Immature natural killer cell (primary cell): ENCODE measurements around the gene RCSD1. TPM values are rescaled to one million over a fixed set of nuclear protein-coding genes. Genes with fewer than 3 reads are reported as not detected.

Experiments
- DNase-seq, 3 donors: peaks; one replicate each; pipeline ENCODE4 v3.0.0; 2022; ENCODE audit warnings: mixed read lengths in 1 of 3
- H3K27ac Mint-ChIP-seq, 6 donors: one replicate each; pipeline ENCODE4 v1.8.0; 2020; ENCODE audit warnings: mixed read lengths in 6 of 6, mild to moderate bottlenecking in 5 of 6, inconsistent platforms in 4 of 6, moderate library complexity in 3 of 6
- H3K27me3 Mint-ChIP-seq, 3 donors: one replicate each; pipeline ENCODE4 v1.8.0; 2020 to 2021; ENCODE audit warnings: low read depth in 3 of 3, mild to moderate bottlenecking in 3 of 3, mixed read lengths in 3 of 3, moderate library complexity in 3 of 3, inconsistent platforms in 1 of 3
- H3K36me3 Mint-ChIP-seq, 3 donors: one replicate each; pipeline ENCODE4 v1.8.0; 2020; ENCODE audit warnings: mixed read lengths in 3 of 3, inconsistent platforms in 2 of 3, mild to moderate bottlenecking in 2 of 3
- H3K4me1 Mint-ChIP-seq, 2 donors: one replicate each; pipeline ENCODE4 v1.8.0; 2020; ENCODE audit warnings: inconsistent platforms in 2 of 2, mild to moderate bottlenecking in 2 of 2, mixed read lengths in 2 of 2, moderate library complexity in 1 of 2
- H3K4me3 Mint-ChIP-seq, 5 donors: one replicate each; pipeline ENCODE4 v1.8.0; 2020; ENCODE audit warnings: mild to moderate bottlenecking in 5 of 5, mixed read lengths in 5 of 5, inconsistent platforms in 3 of 5, moderate library complexity in 3 of 5
- H3K9me3 Mint-ChIP-seq, 6 donors: one replicate each; pipeline ENCODE4 v1.8.0; 2020; ENCODE audit warnings: mild to moderate bottlenecking in 6 of 6, mixed read lengths in 6 of 6, inconsistent platforms in 4 of 6, moderate library complexity in 3 of 6
- polyA plus RNA-seq, 3 donors: library from polyadenylated mRNA; unstranded; fragments of 300-500 nt; fragmentation: Illumina TruSeq; gene quantifications; one replicate each; pipeline ENCODE4 v1.2.3, GENCODE V29; 2021

The RCSD1 gene
- polyA plus RNA-seq, 3 donors from 2014 or later: 96.2 to 179 (median 129) TPM

DNA sequence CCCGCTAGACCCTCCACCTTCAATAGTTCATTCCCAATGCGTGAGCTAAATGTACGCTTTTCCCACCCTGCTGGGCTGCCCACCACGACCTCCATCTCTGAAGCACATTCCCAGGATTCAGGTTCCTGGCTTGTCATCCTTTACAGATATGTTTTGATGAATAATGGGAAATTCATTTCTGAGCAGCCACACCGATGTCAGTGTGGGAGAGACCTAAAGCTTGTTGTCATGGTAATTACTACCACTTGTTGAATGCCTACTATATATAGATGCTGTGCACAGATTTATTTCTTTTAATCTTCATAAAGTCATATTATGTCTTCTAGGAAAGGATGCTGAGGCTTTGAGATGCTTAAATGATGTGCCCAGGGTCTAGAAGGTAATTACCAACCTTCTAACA is 8.0 kb downstream of the RCSD1 start:
- H3K27me3 Mint-ChIP-seq: peaks cover 0 to 3% (median 2%) of the 10 kb centered on the region in 3 donors
- peak overlapping the region; percentile 79 to 93 (median 90) for H3K27ac Mint-ChIP-seq
- no peaks in the 10 kb centered on the region for H3K9me3 Mint-ChIP-seq
- peak overlapping the region; percentile 64 to 83 (median 73) for H3K4me3 Mint-ChIP-seq
- H3K36me3 Mint-ChIP-seq: peaks cover 20 to 23% (median 22%) of the 10 kb centered on the region in 3 donors
- H3K4me1 Mint-ChIP-seq: peaks cover 95 to 100% of the 10 kb centered on the region in 2 donors
- DNase-seq: no peak

DNA sequence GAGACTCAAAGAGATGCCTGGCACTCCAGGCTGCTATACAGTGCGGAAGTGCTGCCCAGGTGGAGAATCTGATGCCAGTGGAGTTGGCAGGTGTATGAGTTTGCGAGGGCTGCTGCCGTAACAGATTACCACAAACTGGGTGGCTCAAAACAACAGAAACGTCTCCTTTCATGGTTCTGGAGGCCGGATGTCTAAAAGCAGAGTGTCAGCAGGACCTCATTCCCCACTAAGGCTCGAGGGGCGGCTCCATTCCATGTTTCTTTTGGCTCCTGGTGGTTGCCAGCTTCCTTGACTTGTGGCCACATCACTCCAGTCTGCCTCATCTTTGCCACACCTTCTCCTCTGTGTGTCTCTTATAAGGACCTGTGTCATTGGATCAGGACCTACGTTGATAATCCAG is 10.0 kb downstream of the RCSD1 start:
- Mint-ChIP-seq H3K9me3 (no peaks in the 10 kb centered on the region), H3K27ac (peak overlapping the region; percentile 18 to 92 (median 52)), H3K36me3 (peaks cover 6 to 17% (median 10%) of the 10 kb centered on the region in 3 donors), H3K27me3 (peaks cover 0 to 3% (median 2%) of the 10 kb centered on the region in 3 donors), H3K4me1 (peaks cover 95 to 100% of the 10 kb centered on the region in 2 donors), H3K4me3 (peak overlapping the region in 3 of 5 donors; percentile 1 to 10 (median 10))
- no peak for DNase-seq

DNA sequence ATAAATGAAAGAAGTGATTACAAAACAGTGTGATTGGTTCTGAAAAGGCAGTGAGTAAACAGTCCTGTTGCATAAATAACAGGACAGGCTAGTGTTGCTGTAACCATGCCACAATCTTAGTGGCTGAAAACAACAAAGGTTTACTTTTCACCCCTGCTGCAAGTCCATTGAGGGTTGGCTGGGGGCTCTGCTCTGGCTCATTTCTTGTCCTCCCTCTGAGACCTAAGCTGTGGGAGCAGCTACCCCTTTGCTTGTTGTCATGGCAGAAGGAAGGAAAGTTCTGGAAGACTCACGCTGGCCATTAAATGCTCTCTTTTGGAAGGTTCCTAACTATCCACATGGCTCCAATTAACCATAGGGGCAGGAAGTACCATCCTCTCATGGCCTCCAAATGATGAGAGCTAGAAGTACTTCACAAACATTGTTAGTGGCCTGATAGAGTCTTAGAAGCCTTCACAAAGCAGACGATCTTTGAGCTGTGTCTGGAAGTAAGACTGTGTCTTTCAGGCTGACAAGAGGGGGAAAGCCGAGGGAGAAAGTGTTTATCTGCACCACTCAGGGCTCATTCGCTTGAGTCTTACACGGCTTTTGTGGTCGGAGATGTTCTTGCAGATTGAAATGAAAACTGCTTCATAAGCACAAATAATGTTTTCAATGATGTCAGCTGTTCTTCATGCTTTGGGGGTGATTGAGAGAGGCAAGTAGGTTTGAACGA is 11.9 kb downstream of the RCSD1 start:
- Mint-ChIP-seq H3K27me3 (peaks cover 0 to 5% (median 2%) of the 10 kb centered on the region in 3 donors), H3K4me1 (peaks cover 92 to 97% of the 10 kb centered on the region in 2 donors), H3K27ac (peak overlapping the region; percentile 75 to 92 (median 80)), H3K9me3 (no peaks in the 10 kb centered on the region), H3K4me3 (peak overlapping the region; percentile 41 to 69 (median 58)), H3K36me3 (peaks cover 6 to 26% (median 14%) of the 10 kb centered on the region in 3 donors)
- DNase-seq: peak in 2 of 3 donors; percentile 22 to 60

DNA sequence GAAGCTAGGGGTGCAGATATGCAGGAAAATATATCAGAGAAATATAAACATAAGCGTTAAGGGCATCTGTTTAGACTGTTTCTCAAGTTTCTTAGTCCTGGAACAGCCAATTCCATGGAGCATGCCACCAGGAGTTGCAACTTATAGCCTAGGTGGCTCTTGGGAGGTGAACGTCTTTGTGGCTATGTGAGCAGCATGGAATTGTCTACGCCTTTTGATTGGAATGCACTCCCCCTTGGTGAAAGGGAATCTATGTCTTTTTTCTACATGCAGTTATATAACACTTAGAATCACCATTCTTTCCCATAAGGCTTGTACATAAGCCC is 12.4 kb downstream of the RCSD1 start:
- Mint-ChIP-seq H3K27ac (peak overlapping the region; percentile 75 to 92 (median 80)), H3K36me3 (peaks cover 6 to 26% (median 14%) of the 10 kb centered on the region in 3 donors), H3K9me3 (no peaks in the 10 kb centered on the region), H3K4me1 (peaks cover 89 to 92% of the 10 kb centered on the region in 2 donors), H3K27me3 (peaks cover 0 to 5% (median 2%) of the 10 kb centered on the region in 3 donors), H3K4me3 (peak overlapping the region; percentile 41 to 69 (median 58))
- no peak for DNase-seq

DNA sequence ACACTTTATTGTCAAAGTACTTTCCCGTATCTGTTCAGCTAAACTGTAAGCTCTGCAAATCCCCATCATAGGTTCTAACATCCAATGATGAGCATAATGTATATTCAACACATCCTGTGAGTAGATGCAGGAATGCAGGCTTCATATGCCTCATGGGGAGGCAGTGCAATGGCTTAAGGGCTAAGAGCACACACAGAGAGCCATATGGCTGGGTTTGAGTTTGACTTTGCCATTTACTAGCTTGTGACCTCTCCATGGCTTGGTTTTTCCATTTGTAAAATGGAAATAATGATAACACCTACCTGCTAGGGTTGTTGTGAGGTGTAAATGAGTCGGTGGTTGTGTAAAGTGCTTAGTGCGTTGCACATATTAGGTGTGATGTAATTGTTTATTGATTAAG is 13.4 kb downstream of the RCSD1 start:
- Mint-ChIP-seq H3K27me3 (peaks cover 0 to 2% (median 0%) of the 10 kb centered on the region in 3 donors), H3K27ac (peak overlapping the region; percentile 22 to 92 (median 68)), H3K9me3 (no peaks in the 10 kb centered on the region), H3K36me3 (peaks cover 6 to 26% (median 14%) of the 10 kb centered on the region in 3 donors), H3K4me1 (peaks cover 82 to 85% of the 10 kb centered on the region in 2 donors), H3K4me3 (peak overlapping the region in 4 of 5 donors; percentile 13 to 42 (median 24))
- no peak for DNase-seq

DNA sequence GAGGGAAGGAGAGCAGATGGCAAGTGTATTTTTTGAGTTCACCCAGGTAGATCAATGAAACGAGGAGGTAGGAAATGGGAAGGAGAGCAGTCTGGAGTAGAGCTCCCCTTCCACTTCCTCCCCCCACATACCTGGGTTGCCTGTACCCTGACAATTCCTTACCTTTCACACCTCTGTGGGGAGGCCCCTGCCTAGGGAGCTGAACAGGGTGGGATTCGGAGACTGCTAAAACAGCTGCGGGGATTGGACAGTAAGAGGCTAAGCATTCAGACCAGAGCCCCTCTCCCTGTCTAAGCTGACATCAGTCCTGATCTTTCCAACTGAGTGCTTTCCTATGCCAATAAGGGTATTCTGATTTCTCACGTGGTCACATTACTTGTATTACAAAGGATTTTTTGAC is 14.5 kb downstream of the RCSD1 start:
- H3K9me3 Mint-ChIP-seq: no peaks in the 10 kb centered on the region

DNA sequence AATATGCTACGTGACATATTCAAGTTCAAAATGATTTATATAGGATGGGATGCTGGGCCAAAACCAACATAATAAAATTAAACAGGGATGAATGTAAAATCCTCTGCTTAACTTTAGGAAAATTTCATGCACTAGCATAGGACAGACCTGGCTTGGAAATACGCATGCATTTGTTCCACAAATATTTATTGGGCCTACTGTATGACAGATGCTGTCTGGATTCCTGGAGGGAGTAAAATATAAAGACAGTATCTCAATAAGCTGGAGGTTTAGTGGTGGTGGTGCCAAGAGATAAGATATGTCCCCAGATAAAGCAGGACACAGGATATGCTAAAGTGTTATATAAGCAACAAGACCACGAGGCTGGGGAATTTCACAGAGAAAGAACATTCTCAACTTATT is 15.1 kb downstream of the RCSD1 start:
- H3K9me3 Mint-ChIP-seq: no peaks in the 10 kb centered on the region
- H3K27ac Mint-ChIP-seq: peak overlapping the region; percentile 75 to 92 (median 81)
- H3K4me1 Mint-ChIP-seq: peaks cover 65 to 90% of the 10 kb centered on the region in 2 donors
- H3K4me3 Mint-ChIP-seq: peak overlapping the region in 4 of 5 donors; percentile 8 to 56 (median 40)
- peaks cover 0 to 5% (median 2%) of the 10 kb centered on the region in 3 donors for H3K27me3 Mint-ChIP-seq
- no peak for DNase-seq
- H3K36me3 Mint-ChIP-seq: peaks cover 6 to 26% (median 14%) of the 10 kb centered on the region in 3 donors

More for the DNA sequence above, 14.5 kb downstream of the RCSD1 start:
- peaks cover 6 to 26% (median 14%) of the 10 kb centered on the region in 3 donors for H3K36me3 Mint-ChIP-seq
- H3K27ac Mint-ChIP-seq: peak overlapping the region; percentile 18 to 92 (median 78)
- H3K4me3 Mint-ChIP-seq: peak overlapping the region in 1 of 5 donors; percentile 56
- DNase-seq: no peak
- H3K4me1 Mint-ChIP-seq: peaks cover 71 to 86% of the 10 kb centered on the region in 2 donors
- peaks cover 0 to 4% (median 2%) of the 10 kb centered on the region in 3 donors for H3K27me3 Mint-ChIP-seq

DNA sequence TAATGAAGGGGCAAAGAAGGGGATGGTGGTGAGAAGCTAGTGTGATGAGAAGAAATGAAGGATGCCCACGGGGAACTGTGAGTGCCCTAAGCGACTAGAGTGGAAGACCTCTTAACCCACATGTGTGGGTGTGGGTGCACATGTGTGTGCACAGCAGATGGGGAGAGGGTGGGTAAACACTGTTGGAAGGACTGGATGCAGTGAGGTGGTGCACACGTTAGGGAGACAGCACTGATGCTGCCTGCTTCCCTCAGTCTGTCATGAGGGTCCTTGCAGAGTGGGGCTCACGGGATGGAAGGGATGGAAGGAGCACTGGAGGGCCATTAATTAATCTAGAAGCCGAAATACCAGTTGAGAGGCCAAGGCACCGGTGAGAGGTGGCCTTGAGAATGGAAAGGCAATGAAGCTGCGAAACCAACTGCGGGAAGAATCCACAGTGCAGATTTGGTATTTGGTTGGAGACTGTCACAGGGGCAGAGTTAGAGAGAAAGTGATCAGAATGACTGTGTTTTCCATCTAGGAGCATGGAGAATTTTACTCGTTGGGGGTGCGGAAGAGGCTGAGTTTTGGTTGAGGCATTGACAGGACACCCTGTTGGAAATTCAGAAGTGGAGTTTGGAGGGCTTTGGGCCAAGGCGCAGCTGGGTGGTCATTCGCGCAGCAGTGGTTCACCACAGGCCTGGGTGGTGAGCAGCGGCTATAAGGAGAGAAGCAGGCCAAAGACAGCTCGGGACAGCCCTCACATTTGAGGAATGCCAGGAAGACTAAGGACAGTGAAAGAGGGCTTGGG is 15.8 kb downstream of the RCSD1 start:
- peak overlapping the region; percentile 8 to 56 (median 28) for H3K4me3 Mint-ChIP-seq
- H3K4me1 Mint-ChIP-seq: peaks cover 59 to 90% of the 10 kb centered on the region in 2 donors
- H3K36me3 Mint-ChIP-seq: peaks cover 6 to 22% (median 14%) of the 10 kb centered on the region in 3 donors
- H3K9me3 Mint-ChIP-seq: no peaks in the 10 kb centered on the region
- H3K27me3 Mint-ChIP-seq: peaks cover 0 to 5% (median 2%) of the 10 kb centered on the region in 3 donors
- no peak for DNase-seq
- H3K27ac Mint-ChIP-seq: peak overlapping the region; percentile 75 to 92 (median 81)

DNA sequence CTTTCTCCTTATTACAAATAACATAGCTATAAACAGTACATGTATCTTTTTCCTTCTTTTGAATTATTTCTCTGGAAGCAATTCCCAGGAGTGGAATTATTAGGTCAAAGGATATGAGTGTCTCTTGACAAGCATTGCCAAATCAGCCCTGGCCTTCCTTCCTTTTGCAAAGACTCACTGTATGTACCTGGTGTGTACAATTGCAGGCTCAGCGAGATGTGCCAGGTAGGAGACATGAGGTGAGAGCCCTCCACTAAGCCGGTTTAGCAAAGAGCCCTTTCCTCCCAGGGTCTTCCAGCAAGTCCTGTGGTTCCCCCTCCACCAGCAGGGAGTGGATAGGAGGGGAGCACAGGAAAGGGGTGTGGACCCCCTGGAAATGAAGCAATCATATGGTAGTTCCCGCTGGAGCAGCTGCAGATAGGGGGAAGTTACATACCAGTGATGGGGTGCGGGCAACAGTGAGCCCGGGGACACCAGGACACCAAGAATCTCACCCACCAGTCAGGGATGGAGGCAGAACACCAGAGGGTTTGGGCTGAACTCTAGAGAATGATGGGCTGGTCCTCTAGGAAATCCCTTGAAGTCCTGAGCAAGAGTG is 18.3 kb downstream of the RCSD1 start:
- peak overlapping the region; percentile 92 to 98 (median 96) for H3K27ac Mint-ChIP-seq
- peaks cover 0 to 12% (median 4%) of the 10 kb centered on the region in 3 donors for H3K36me3 Mint-ChIP-seq
- H3K27me3 Mint-ChIP-seq: peaks cover 0 to 5% (median 2%) of the 10 kb centered on the region in 3 donors
- H3K9me3 Mint-ChIP-seq: no peaks in the 10 kb centered on the region
- no peak for DNase-seq
- H3K4me3 Mint-ChIP-seq: peak overlapping the region; percentile 75 to 82 (median 80)
- peaks cover 33 to 86% of the 10 kb centered on the region in 2 donors for H3K4me1 Mint-ChIP-seq

DNA sequence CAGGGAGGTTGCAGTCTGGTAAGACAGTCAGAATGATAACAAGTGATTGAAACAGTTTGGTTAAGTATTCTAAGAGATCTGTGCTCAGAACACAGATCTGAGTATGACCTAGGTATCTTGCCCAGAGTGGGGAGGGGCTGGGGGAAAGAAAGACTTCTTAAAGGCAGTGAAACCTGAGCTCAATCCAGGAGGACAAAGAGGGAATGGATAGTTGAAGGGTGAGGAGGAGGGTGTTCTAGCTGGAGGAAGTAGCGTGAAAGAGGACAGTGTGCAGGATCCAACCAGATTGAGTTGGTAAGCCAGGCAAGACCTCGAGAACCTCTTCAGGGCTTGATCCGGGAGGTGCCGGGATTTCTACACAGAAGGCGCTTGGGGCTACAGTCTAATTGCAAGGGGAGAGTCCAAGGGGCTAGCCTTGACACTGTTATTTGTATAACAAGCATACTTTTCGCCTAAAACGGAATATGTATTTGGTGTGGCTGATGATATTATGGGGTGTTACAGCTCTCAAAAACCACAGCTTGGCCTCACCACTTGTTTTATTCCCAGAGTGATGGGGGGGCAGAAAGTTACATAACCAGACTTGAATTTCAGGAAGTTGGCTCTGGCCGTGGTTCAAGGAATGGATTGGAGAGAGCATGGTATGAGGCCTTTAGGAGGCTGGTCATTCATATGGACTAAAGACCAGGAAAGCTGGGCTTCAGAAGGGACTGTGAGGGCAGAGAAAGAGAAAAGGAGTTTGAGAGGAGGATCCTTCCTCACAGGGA is 19.1 kb downstream of the RCSD1 start:
- DNase-seq: peak in 1 of 3 donors; percentile 13
- Mint-ChIP-seq H3K27ac (peak overlapping the region; percentile 92 to 98 (median 96)), H3K4me1 (peaks cover 25 to 86% of the 10 kb centered on the region in 2 donors), H3K27me3 (peaks cover 0 to 5% (median 2%) of the 10 kb centered on the region in 3 donors), H3K9me3 (no peaks in the 10 kb centered on the region), H3K4me3 (peak overlapping the region; percentile 75 to 82 (median 80)), H3K36me3 (peaks cover 0 to 11% (median 4%) of the 10 kb centered on the region in 3 donors)

DNA sequence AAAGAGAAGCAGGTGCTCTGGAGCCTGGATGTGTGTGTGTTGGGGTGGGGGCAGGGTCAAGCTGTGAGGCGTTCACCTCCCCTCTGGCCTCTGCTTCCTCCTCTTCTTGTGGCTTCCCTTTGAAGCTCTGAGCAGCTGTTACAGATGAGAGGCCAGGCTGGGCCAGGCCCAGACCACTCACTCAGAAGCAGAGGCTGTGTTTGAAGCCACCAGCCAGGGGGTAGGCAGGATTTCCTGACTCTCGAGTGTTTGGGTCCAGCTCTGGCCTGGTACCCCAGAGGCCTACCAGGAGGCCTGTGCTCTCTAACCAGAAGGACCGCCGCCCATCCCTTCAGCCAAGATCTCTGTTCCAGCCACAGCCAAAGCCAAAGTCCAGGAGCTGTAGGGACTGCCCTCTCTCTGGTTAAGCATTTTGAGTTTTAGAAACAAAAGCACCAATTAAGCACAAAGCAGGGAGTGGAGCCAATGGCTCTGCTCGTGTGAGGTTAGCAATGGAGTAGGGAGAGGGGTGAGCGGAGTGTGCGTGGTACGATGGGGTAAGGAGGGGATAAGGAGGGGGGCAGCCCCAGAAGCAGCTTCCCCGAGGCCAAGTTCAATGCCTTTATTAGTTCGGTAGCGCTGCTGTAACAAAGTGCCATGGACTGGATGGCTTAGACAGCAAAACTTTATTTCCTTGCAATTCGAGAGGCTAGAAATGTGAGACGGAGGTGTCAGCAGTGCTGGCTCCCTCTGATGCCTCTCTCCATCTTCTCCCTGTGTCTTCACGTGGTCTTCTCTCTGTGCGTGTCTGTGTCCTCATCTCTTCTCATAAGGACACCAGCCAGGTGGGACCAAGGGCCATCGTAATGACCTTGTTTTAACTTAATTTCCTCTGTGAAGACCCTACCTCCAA is 20.5 kb downstream of the RCSD1 start:
- H3K4me1 Mint-ChIP-seq: peaks cover 12 to 86% of the 10 kb centered on the region in 2 donors
- H3K36me3 Mint-ChIP-seq: peaks cover 0 to 9% (median 3%) of the 10 kb centered on the region in 3 donors
- peak overlapping the region; percentile 92 to 98 (median 96) for H3K27ac Mint-ChIP-seq
- H3K27me3 Mint-ChIP-seq: peaks cover 0 to 5% (median 0%) of the 10 kb centered on the region in 3 donors
- no peaks in the 10 kb centered on the region for H3K9me3 Mint-ChIP-seq
- H3K4me3 Mint-ChIP-seq: peak overlapping the region; percentile 75 to 82 (median 80)
- DNase-seq: peak; percentile 45 to 50 (median 46)
